ENCODE results near the gene ARFGAP2. TPM values are rescaled to one million over a fixed set of nuclear protein-coding genes. Genes with fewer than 3 reads are reported as not detected.
A peak's percentile ranks its signal among the peaks of the same experiment; 100 is the strongest.
"Not testable (repeated sequence)": the region's sequence is repeated elsewhere in the genome, so short reads cannot be mapped to it uniquely, and the experiment has no call there.

The ARFGAP2 gene
- total RNA-seq, 2 experiments from 2014 or later = 70.1 to 71.7 TPM

GRCh38 chr11:47125083-47125482 lies 51.6 kb downstream of the ARFGAP2 start:
- Mint-ChIP-seq H3K4me1 (ENCODE audit: low read depth) (no peaks in the 10 kb centered on the region), H3K27ac (no peak overlapping the region), H3K9me3 (no peaks in the 10 kb centered on the region), H3K27me3 (no peaks in the 10 kb centered on the region), H3K36me3 (ENCODE audit: low read depth) (no peaks in the 10 kb centered on the region), H3K4me3 (no peak overlapping the region)
- ATAC-seq = no peak
- intact Hi-C loops (cut with micrococcal nuclease) = no loop called here
- no peak for DNase-seq
- ChIA-PET CTCF (interaction anchor here (1.3 kb wide), 1 partner anchor 28 kb away, joined by 5 read pairs; no protein-coding TSS in a partner anchor), POLR2A (interaction anchor here (0.6 kb wide), 1 partner anchor 9 kb away, joined by 3 read pairs; no protein-coding TSS in a partner anchor)
- TF ChIP-seq CTCF (IDR thresholded peaks at IDR 0.05) = no peak

GRCh38 chr11:47124675-47125074 lies 52.0 kb downstream of the ARFGAP2 start:
- CTCF ChIA-PET = interaction anchor here (1.3 kb wide), 1 partner anchor 28 kb away, joined by 5 read pairs; no protein-coding TSS in a partner anchor
- Mint-ChIP-seq H3K27ac (no peak overlapping the region), H3K4me3 (no peak overlapping the region), H3K4me1 (ENCODE audit: low read depth) (no peaks in the 10 kb centered on the region), H3K27me3 (no peaks in the 10 kb centered on the region), H3K9me3 (no peaks in the 10 kb centered on the region), H3K36me3 (ENCODE audit: low read depth) (no peaks in the 10 kb centered on the region)
- POLR2A ChIA-PET = no interaction called here
- TF ChIP-seq CTCF (IDR thresholded peaks at IDR 0.05) = no peak
- no peak for ATAC-seq
- no peak for DNase-seq
- intact Hi-C loops (cut with micrococcal nuclease) = no loop called here

- POLR2A ChIA-PET = no interaction called here
Observed at GRCh38 chr11:47123094-47123493, 53.6 kb downstream of the ARFGAP2 start.

GRCh38 chr11:47121731-47122130 lies 54.9 kb downstream of the ARFGAP2 start:
- ATAC-seq (no peak), DNase-seq (no peak)
- no peak overlapping the region for H3K4me3 Mint-ChIP-seq
- no peaks in the 10 kb centered on the region for H3K36me3 Mint-ChIP-seq (ENCODE audit: low read depth)
- H3K27me3 Mint-ChIP-seq = no peaks in the 10 kb centered on the region
- CTCF ChIA-PET = interaction anchor here (1.4 kb wide), 1 partner anchor 31 kb away, joined by 8 read pairs; no protein-coding TSS in a partner anchor
- H3K9me3 Mint-ChIP-seq = no peaks in the 10 kb centered on the region
- no peak for TF ChIP-seq CTCF (IDR thresholded peaks at IDR 0.05)
- POLR2A ChIA-PET = no interaction called here
- H3K4me1 Mint-ChIP-seq (ENCODE audit: low read depth) = no peaks in the 10 kb centered on the region
- H3K27ac Mint-ChIP-seq = no peak overlapping the region
- intact Hi-C loops (cut with micrococcal nuclease) = no loop called here

More at GRCh38 chr11:47123094-47123493, 53.6 kb downstream of the ARFGAP2 start:
- CTCF ChIA-PET = interaction anchor here (1.3 kb wide), 1 partner anchor 30 kb away, joined by 4 read pairs; no protein-coding TSS in a partner anchor
- no peaks in the 10 kb centered on the region for H3K36me3 Mint-ChIP-seq (ENCODE audit: low read depth)
- intact Hi-C loops (cut with micrococcal nuclease) = no loop called here
- DNase-seq = no peak
- H3K9me3 Mint-ChIP-seq = no peaks in the 10 kb centered on the region
- H3K4me1 Mint-ChIP-seq (ENCODE audit: low read depth) = no peaks in the 10 kb centered on the region
- no peak overlapping the region for H3K4me3 Mint-ChIP-seq
- H3K27ac Mint-ChIP-seq = no peak overlapping the region
- H3K27me3 Mint-ChIP-seq = no peaks in the 10 kb centered on the region
- no peak for ATAC-seq
- TF ChIP-seq CTCF (IDR thresholded peaks at IDR 0.05) = no peak

GRCh38 chr11:47121056-47121455 lies 55.6 kb downstream of the ARFGAP2 start:
- Mint-ChIP-seq H3K4me3 (no peak overlapping the region), H3K27me3 (no peaks in the 10 kb centered on the region), H3K9me3 (no peaks in the 10 kb centered on the region), H3K36me3 (ENCODE audit: low read depth) (no peaks in the 10 kb centered on the region), H3K4me1 (ENCODE audit: low read depth) (no peaks in the 10 kb centered on the region), H3K27ac (no peak overlapping the region)
- ChIA-PET CTCF (interaction anchor here (1.4 kb wide), 1 partner anchor 32 kb away, joined by 8 read pairs; no protein-coding TSS in a partner anchor), POLR2A (interaction anchor here (0.5 kb wide), 1 partner anchor 24 kb away, joined by 4 read pairs; no protein-coding TSS in a partner anchor)
- DNase-seq (no peak), ATAC-seq (no peak)
- intact Hi-C loops (cut with micrococcal nuclease) = no loop called here
- TF ChIP-seq CTCF (IDR thresholded peaks at IDR 0.05) = no peak

GRCh38 chr11:47118958-47119688 lies 57.6 kb downstream of the ARFGAP2 start:
- H3K27ac Mint-ChIP-seq; ATAC-seq; H3K36me3 Mint-ChIP-seq (ENCODE audit: low read depth); H3K9me3 Mint-ChIP-seq; intact Hi-C loops (cut with micrococcal nuclease); POLR2A ChIA-PET; H3K27me3 Mint-ChIP-seq; CTCF ChIA-PET; H3K4me3 Mint-ChIP-seq; H3K4me1 Mint-ChIP-seq (ENCODE audit: low read depth): not testable (repeated sequence)
- DNase-seq = peak; percentile 42

Measured in activated CD8-positive, alpha-beta T cell treated with anti-CD3 and anti-CD28 coated beads for 36 hours (primary cell).